GM21576 (cell line): Measurements from ENCODE around the gene AUNIP.
A peak's percentile ranks its signal among the peaks of the same experiment; 100 is the strongest.

Source experiments
- ATAC-seq: cut with Tn5 transposase; IDR thresholded peaks from one replicate; pipeline ENCODE4 v1.9.1; 2021; ENCODE audit warnings: mild to moderate bottlenecking, moderate library complexity; ENCODE audit not compliant: unreplicated experiment

The AUNIP gene

DNA sequence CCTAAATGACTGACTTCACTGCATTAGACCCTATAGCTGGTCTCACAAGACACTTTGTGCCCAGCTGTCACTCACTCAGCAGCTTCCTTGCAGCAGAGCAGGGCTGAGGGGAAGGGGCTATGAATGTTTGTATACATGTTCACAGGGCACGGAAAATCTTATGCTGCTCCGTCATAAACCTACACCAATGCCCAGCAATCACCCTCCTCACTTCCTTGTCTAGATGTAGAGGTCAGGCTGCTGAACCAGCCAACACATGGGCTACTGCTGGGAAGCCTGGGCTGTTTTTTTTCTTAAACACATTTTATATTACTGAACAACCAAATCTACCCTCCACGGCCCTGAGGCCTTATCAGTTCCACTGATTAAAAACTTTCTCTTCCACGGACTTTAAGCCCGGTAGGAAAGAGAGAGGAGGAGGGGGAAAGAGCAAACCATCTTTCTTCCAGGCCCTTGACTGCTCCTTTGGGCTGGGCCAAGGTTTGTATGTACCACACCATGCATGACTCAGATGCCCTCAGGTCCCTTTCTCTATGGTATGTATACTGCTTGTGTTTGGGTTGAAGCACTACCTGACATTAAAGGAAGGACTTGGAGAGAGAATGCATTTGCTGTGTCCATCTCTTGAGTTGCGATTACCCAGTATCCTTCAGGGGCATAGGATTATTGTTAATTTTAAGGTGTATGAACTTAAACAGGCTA is 26.8 kb downstream of the AUNIP start:
- ATAC-seq: no peak

- no peak for ATAC-seq
Measured at GRCh38 chr1:25831569-25832196, 27.6 kb downstream of the AUNIP start.

DNA sequence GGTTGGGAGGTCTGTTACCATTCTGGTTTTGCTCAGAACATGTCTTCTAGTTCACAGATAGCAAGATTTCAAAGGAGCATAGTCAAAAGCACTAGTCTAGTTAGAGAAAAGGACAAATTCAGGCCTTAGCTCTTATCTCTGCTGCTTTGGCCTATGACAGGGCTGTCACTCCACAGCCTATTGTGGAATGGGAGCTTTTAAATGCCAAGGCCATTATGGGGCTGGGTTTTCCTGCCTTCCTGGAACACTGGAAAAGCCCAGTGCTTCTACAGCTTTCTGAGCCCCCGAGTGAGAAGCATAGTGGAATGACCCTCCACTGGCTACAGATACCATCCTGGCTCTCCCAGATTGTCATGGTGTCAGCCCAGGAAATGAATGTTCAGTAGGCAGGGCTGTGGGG is 30.2 kb downstream of the AUNIP start:
- no peak for ATAC-seq

DNA sequence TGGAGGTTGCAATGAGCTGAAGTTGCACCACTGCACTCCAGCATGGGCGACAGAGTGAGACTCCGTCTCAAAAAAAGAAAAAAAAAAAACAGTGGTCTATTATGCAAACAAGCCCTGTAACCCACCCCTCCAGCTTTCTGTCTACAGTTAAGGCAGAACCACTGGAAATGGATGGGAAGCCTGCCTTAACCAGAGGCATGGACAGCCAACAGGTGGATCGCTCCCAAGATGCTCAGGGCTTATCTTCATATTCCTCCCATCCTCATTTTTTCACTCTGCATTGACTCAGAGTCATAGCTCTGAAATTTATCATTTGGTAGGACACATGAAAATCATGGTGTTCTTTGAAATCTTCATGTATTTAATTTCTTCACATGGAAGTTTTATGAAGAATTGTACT is 30.8 kb downstream of the AUNIP start:
- no peak for ATAC-seq

DNA sequence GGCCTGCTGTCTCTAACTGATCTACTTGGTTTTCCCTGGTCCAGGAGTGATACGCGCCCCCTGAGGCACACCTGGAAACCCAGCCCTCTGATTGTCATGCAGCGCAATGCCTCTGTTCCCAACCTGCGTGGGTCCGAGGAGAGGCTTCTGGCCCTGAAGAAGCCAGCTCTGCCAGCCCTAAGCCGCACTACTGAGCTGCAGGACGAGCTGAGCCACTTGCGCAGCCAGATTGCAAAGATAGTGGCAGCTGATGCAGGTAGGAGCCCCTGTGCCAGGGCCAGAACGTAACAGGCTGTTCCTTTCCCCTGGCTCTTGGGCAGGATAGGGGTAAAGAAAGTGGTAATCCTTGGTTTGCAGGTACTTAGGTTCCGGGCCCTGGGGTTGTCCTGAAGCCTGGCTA is 32.7 kb downstream of the AUNIP start:
- no peak for ATAC-seq

GRCh38 chr1:25825605-25826004 is 33.7 kb downstream of the AUNIP start:
- no peak for ATAC-seq

DNA sequence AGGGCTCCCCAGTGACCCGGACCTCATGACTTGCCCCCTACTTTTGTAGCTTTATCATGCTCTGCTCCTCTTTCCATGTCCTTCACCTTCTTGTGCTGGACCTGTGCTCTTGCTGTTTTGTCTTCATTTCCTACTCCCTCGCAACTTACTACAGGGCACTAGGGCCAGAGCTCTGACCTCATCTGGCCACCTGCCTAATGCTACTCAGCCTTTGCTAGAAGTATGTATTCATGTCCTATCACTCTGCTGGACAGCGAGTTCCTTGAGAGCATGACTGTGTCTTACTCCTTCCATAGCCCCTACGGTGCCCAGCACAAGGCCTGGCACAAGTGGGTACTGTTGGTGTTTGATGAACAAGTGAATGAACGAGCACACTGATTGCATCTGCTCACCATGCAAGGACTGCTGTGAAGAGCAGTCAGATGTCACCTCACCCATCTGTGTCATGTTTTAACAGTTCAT is 37.6 kb downstream of the AUNIP start:
- ATAC-seq: no peak

DNA sequence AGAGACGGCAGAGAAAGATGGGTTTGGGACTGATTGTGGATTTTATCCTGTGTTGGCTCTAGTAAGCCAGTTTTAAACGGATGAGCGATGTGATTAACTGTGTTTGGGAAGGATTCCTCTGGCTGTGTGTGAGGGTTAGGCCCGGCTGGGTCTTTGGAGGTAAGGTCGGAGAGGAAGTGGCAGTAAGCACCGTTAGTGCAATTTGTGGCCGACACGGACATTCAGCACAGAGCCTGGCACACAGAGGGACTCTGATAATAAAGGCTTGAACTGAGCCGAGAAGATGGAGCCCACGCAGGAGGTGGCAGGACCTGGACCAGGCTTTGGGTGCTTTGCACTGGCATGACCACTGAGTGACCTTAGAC is 38.2 kb downstream of the AUNIP start:
- ATAC-seq: no peak

DNA sequence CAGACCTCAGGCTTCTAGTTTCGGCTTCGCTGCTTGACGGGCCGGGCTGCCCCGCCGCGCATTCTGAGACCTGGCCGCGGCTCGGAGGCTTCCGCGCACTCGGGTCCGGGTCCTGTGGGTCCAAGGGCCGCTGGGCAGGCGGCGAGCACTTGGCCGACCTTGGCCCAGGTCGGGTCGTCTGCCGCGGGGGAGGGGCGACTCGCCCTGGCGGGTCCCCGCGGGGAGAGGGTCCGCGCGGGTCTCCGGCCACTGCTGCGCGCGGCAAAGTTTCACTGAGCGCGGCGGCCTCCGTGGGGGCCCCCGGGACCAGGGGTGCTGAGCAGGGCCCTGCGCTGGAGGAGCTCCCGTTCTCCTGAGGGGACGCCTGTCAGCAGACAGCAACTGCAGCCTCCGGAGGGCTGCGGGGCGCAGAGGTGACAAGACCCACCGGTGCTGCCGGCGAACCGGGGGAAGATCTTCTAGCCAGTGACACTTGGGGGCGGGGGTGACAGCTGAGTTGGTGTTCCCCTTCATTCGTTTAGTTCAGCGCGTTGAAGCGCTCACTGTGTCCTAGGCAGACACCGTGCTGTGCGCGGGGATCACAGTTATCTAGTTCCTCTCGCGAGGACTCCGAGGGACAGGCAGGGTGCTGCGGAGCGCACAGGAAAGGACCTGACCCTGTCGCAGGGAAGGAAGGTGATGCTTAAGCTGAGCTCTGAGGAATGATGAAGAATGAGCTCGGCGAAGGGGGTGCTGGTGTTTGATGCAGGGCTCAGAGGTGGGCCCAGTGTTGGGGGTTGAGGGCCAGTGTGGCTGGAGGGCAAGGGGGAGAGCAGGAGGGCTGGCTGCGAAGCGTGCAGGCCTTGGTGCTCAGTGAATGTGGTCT is 38.8 kb downstream of the AUNIP start:
- ATAC-seq: peak; percentile 39

GRCh38 chr1:25819491-25820246 is 39.6 kb downstream of the AUNIP start, which contains the start of gene MTFR1L:
TSS of gene MTFR1L (plus strand) at chr1:25819954. CDS start at chr1:25823105, 3,151 bp downstream.
- peak; percentile 73 for ATAC-seq

DNA sequence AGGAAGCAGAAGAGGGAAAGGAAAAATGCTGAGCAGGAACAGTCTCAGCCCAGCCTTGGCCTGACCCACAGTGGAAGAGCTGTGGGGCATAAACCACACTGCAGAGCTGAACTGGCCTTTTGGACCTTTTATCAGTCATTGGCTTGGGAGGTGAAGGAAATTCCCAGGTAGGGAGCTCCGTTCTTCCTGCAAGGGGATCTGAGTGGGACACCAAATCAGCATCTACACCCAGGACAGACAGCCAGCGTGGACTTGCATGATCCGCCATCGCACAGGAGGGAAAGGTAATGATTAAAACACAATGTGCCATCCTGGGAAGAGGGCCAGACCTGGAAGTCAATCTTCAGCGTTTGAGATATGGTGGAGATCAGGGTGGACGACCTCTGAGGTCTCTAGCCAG is 40.7 kb downstream of the AUNIP start:
- ATAC-seq: no peak

GRCh38 chr1:25817840-25818501 is 41.3 kb downstream of the AUNIP start:
- ATAC-seq: no peak

DNA sequence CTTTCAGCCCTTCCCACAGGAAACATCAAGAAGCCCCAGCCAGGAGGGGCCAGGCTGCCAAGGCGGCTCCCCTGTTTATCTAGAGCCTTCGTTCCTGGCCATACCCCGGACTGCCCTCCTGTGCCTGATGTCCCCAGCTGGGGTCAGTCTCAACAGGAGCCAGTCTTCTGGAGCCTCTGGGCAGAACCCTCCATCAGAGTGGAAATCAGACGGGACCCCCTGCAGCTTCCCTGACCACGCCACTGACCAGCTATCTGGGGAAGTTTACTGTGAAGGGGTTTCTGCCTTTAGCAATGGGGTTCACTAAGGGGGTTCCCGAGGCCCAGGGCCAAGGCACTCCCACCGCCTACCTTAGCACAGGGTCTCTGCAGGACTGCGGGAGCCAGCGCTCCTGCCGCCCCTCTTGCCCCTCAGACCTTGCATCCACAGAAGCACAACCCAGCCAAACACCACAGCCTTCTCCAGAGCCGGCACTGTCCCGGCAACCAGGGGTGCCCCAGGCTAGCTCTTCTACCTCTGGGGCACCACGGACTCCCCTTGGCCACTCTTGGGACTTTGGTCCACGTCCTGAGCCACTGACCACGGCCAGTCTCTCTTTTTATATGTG is 43.0 kb downstream of the AUNIP start:
- no peak for ATAC-seq

- no peak for ATAC-seq
Measured at GRCh38 chr1:25815208-25816111, 43.8 kb downstream of the AUNIP start.

DNA sequence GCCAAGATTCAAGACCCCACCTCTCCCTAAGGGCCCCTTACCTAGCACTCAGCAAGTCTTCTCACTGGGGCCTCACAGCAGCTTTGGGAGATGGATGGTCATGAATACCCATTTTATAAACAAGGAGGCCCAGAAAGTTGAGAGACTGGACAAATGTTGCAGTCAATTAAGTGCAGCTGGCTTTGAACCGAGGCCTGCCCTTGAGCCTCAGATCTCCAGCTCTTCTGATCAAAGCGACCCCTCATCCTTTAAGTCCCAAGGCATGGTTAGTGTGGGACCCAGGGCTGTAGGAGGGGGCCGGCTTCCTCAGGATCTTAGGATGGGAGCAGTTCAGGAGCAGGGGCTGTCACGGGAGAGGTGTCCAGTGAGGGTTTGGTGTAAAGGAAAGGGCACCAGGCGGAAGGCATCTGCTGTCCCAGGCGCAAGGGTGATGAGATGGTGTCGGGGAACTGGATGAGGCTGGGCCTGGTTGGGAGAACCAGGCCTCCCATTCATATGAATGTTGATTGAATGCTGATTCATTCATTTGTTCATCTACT is 44.6 kb downstream of the AUNIP start:
- ATAC-seq: no peak

DNA sequence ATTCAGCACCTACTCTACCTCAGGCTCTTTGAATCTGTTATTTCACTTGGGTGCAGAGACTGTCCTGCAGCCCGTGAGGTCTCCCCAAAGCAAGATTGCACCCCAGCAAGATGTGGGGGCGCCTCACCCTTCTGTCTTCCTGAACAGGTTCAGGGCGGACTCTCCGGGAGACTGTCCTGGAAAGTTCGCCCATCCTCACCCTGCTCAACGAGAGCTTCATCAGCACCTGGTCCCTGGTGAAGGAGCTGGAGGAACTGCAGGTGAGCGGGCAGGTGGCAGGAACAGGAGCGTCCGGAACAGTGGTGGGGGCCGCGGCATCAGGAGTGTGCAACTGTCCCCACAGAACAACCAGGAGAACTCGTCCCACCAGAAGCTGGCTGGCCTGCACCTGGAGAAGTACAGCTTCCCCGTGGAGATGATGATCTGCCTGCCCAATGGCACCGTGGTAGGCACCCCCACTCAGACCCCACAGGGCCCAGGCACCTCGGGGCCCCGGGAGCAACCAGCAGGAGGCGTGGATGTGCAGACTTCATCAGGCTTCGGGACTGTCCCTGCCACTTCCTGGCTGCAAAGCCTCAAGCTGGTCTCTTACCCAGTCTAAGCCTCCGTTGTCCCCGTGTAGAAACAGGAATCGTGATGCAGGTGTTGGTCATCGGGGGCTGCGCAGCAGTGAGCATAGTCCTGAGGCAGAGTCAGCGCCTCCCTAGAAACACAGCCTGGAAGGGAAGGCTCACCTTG is 45.4 kb downstream of the AUNIP start:
- ATAC-seq: no peak

DNA sequence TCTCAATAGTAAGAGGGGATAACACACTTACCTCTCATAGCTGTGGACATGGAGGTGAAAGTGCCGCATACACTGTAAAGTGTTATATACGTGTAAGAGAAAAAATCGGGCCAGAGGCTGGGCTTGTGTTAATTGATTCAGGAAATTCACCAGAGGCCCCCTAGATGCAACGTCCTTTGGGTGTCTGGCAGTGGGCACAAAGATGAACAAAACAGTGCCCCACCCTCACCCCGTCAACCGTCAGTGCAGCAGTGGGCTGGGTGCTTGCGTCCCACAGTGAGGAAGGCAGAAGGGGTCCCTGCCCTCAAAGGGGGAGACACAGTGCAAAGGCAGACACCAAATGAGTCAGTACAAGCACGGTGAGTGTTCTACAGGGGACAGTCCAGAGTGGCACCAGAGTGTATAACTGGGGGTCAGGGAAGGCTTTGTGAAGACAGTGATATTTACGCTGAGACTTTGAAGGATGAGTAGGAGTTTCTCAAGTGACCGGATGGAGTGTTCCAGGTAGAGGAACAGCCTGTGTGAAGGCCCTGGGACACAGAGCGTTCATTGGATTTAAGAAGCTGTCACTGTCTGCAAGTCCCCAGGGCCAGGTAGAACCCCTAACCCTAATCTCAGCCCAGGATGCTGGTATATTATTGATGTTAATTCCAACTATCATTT is 46.1 kb downstream of the AUNIP start:
- no peak for ATAC-seq
